Superior temporal gyrus (tissue), 1 donor: ENCODE results near the gene CRKL.
"Not testable (repeated sequence)": the region's sequence is repeated elsewhere in the genome, so short reads cannot be mapped to it uniquely, and the experiment has no call there.

ENCODE experiments used
- DNase-seq: peaks from one replicate; pipeline ENCODE4 v3.0.0-alpha.2; 2016; ENCODE audit errors: extremely low spot score

CRKL gene, protein sequence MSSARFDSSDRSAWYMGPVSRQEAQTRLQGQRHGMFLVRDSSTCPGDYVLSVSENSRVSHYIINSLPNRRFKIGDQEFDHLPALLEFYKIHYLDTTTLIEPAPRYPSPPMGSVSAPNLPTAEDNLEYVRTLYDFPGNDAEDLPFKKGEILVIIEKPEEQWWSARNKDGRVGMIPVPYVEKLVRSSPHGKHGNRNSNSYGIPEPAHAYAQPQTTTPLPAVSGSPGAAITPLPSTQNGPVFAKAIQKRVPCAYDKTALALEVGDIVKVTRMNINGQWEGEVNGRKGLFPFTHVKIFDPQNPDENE

DNA sequence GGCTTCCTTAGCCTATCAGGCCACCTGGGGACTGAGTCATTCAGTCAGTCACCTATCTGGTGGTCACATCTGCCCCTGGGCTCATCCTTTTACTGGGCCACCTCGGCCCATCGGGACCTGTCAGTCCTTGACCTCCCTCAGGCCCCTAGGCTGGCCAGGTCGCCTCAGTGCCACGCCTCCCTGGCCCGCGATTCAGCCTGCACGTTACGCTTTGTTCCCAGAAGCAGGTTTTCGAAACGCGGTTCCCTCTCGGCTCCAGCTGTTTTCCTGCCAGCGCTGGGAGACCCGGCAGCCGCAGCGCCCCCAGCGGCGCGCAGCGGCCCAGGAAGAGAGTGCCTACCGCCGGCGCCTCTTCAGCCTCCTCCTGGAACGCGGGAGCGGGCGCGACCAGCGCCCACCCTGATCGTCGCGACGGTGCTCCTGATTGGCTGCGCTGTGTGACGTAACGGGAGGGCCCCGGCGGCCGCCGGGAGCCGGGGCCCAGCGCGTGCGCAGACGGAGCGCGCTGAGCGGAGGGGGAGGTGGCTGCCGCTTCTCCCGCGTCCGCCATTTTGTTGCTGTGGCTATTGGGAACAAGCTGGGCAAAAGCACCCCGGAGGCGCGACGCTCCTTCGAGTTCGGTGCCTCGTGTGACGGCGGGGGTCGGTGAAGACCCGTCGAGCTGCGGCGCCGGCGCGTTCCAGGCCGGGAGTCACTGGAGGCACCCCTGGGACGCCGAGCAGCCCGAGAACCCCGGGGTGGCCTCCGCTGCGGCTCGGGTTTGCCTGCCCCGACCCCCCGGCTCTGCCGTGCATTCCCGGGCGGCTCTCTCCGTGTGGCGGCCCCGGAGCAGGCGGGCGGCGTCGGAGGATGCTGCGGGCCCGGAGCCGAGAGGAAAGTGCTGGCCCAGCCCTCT is at the start of gene CRKL:
Gene CRKL (plus strand): TSS at position 492 of the 895 bp plus-strand sequence. CDS start 528 bp downstream, outside the sequence.
- peak; percentile 97 for DNase-seq

DNA sequence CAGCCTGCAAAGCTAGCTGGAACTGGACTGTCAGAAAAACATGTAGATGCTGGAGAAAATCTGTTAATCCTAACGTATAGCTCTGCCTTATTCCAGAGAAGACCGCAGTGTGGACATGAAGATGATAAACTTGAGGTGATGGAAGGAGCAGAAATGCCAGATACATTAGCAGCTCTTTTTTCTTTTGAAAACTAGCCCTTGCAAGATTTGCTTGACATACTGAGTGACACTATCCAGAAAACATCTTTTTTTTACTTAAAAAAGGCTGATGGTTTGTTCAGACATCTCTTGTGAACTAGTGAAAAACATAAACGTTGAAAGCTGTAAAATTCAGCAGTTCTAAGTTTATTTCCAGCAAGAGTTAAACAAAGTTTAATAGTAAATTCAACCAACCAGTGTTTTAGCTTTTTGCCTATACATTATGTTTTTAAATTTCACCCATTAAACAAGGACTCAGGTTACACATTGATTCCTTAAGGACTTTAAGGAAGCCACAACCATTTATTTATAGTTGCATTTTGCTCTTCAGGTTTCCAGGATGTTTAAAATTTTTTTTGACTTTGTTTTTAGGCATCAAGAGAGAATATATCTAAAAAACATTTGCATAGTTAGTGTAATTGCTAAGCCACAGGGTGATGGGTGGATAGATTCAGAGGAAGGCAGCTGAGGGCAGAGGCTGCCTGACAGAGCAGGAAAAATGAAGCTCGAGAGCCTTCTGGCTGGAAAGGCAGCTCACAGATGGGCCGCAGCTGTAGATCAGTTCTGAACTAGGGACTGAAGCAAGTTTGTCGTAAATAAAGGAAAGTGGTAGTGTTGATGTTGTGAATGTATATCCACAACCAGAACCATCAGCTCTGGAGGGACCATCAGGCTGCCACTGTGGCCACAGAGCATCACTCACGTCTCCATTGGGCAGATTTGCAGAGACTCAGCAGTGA is 48.9 kb upstream of the CRKL start:
- no peak for DNase-seq

DNA sequence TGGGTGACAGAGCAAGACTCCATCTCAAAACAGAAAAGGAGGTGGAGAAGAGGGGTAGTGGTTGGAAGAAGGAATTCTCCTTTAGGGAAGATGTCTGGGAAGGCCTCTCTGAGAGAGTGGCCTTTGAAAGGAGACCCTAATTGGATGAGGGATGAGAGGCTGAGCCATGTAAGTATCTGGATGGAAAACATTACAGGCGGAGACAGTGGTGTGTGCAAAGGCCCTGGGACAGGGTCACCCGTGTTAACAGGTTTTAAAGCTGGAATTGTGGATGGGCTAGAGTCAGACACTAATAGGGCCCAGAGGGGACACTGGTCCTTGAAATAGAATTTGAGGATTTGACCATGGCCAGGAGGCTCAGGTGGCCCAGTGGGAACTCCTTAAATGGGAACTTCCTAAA is 48.0 kb upstream of the CRKL start:
- no peak for DNase-seq

DNA sequence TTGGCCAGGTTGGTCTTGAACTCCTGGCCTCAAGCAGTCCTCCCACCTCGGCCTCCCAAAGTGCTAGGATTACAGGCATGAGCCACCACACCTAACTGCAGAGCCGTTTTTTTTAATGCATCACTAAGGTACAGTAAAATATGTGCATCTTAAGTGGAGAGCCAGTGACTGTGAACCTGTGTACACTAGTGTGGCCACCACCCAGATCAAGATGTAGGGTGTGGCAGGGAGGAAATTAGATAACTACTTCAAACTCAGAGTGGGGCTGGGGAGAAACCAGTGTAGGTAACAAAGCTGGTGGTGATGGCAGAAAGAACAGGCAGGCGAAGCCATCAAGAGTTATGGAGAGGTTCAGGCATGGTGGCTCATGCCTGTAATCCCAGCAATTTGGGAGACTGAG is 44.0 kb upstream of the CRKL start:
- no peak for DNase-seq

DNA sequence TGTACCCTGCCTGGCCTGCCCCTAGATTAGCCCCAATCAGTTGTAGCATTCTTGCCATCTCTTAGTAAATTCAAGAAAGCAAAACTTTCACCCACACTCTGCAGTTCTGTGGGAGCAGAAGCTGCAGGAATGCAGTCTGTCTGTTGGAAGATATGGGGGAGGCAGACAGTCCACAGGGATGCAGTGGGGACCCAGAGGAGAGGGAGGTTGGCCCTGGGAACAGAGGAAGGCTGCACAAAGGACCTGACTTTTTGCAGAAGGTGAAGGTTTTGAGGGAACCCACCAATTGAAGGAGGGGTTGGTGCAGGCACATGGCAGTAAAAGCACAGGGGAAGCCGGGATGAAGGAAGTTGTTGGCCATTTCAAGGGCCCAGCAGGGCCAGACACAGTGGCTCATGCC is 41.9 kb upstream of the CRKL start:
- no peak for DNase-seq

DNA sequence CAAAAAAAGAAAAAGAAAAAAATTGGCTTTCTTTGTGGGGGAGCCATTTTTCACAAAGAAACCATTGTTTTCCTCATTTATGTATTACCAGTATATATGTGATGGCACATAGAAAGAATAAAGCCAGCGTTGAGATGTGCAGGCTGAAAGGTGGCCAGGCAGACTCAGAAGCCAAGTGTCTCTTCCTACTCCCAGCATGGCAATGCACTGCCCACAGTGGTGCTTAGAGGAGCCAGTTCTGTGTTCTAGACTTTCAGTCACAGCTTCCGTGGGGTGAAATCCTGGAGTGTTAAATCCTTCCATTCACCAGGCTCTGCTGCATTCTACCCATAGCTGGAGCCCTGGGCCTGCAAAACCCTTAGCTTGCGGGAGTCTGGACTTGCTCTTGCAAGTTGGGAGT is 39.5 kb upstream of the CRKL start:
- DNase-seq = no peak

DNA sequence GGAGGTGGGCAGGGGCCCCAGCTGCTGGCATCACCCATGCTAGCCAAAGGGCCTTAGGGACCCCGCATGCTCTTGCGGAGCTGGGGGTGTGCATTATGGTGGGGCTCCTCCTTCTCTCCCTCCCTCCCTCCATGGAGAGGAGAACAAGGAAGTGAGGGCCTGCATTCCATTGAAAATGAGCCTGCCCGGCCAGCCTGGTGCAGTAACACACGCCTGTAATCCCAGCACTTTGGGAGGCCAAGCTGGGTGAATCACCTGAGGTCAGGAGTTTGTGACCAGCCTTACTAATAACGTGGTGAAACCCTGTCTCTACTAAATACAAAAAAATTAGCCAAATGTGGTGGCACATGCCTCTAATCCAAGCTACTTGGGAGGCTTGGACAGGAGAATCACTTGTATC is 36.0 kb upstream of the CRKL start:
- no peak for DNase-seq

DNA sequence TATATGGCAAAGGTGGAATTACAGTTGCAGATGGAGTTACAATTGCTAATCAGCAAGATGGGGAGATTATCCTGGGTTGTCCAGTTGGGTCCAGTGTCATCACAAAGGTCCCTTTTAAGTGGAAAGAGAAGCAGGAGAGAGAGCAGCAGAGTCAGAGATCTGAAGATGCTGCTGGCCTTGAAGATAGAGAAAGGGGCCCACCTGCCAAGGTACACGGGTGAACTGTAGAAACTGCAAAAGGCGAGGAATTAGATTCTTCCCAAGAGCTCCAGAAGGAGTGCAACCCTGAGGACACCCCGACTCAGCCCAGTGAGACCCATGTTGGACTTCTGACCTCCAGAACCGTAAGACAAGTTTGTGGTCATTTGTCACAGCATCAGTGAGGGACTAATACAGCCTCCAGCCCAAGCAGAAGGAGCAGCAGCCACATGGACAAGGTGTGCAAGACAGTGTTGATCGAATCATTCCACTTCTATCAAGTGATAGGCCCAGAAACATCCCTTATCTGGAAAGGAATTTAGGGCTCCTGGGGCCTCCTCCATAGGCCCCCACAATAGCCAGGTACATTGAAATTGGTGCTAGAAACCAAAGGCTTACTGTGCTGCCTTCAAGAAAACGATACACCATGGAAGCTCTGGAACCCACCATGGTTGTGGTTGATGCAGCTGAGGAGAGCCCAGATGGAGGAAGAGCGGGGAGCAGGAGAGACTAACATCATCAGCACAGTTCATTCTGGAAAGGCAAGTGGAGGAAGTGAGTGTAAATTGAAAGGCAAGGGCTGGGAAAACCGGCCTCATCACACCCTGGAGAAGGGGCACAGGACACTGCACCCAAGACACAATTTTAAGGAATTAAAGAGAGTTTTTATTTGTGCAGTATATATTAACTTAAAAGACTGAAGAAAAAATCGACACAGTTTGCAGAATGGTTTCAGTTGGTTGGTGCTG is 35.1 kb upstream of the CRKL start:
- DNase-seq = no peak

DNA sequence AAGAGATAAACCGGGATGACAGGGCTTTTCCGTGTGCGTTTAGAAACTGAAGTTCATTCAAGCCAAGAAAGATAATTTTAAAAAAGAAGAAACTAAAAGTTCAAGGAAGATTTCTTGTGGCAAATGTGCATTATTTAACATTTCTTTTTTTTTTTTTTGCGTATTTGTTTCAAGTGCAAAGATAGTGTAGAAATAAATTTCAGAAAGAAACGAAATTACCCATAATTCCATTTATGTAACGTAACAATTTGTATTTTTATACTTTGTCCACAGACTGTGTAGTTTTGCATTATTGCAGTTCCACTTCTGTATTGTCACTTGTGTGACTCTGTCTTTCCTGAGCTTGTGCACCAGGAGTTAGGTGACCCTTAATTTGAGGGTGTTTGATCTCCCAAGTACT is 34.4 kb upstream of the CRKL start:
- DNase-seq = no peak

DNA sequence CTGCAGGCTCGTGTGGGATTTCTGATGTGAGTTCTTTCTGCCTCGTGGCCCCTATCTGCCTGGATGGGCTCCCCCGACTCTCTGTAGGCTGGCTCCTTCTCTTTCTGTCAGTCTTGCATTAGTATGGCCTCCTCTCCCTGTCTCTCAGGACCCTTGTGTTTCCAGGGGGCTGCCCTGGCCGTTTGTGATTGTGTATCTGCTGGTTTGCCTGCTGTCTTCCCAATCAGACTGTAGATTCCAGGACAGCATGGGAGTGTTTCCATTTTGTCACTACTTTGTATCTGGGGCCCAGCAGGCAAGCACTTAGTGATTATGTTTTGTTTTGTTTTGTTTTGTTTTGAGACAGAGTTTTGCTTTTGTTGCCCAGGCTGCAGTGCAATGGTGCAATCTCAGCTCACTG is 32.8 kb upstream of the CRKL start:
- no peak for DNase-seq

DNA sequence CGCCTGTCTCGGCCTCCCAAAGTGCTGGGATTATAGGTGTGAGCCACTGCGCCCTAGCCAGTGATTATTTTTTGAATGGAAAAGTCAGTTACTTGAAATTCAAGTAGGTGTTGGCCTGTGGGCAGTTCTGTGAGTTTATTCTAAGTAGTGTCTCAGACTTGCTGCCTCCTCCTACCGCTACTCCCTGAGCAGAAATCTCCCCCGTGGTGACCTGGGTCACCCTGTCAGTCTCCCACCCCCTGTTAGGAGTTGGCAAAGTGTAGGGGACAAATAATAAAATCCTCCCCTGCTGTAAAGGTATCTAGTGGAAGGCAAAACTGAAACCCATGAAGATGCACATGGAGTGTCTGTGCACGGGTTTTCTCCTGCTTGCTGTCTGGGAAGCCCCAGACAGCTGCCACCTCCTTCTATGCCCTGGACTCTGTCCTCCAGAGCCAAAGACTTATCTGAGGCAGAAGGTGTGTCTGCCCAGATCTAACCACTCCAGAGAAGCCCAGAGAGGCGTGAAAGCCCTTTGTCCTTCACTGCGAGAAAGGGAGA is 32.1 kb upstream of the CRKL start:
- DNase-seq = no peak

DNA sequence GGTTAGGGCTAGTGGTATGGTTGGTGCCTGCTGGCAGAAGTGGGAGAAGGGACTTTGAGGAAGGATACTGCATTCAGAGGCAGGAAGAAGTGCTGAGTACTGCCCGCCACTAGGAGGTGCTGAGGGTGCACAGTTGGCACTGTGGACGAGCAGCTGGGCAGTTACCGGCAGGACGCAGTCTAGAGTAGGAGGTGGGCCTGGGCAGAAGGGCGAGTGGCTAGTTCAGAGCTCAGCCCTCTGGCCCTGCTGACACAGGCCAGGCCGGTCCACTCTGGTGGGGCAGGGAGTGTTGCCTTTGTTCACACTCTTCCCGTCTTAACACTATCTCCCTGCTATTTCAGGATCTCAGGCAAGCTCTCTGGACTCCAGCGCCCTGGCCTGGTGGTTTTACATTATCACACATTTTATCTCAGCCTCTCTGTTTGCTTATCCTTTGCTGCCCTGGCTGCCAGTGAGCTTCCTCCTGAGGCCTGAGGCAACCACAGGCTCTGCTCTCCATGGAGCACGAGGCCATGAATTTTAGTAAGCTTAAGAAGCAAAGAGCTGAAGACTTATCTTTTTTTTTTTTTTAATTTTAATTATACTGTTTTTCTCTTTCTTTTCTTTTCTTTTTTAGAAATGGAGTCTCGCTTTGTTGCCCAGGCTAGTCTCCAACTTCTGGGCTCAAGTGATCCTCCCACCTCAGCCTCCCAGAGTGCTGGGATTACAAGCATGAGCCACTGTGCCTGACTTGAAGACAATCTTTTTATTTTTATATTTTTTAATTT is 31.5 kb upstream of the CRKL start:
- DNase-seq = peak; percentile 80

DNA sequence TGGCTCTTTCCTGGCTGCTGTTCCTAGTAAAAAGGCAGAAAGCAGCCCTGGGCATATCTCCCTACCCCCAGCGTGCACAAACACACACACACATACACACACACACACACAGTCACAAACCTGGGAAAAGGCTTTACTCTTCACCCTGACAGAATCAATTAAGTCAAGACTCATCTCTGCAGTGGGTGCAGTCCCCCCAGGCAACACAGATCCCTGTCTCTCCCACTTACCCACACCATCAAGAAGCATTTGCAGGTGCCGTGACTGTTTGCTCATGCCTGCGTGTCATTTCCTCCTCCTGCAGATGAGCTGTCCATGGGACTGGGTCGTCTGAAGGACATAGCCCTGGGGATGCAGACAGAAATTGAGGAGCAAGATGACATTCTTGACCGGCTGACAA is 29.8 kb upstream of the CRKL start:
- no peak for DNase-seq

DNA sequence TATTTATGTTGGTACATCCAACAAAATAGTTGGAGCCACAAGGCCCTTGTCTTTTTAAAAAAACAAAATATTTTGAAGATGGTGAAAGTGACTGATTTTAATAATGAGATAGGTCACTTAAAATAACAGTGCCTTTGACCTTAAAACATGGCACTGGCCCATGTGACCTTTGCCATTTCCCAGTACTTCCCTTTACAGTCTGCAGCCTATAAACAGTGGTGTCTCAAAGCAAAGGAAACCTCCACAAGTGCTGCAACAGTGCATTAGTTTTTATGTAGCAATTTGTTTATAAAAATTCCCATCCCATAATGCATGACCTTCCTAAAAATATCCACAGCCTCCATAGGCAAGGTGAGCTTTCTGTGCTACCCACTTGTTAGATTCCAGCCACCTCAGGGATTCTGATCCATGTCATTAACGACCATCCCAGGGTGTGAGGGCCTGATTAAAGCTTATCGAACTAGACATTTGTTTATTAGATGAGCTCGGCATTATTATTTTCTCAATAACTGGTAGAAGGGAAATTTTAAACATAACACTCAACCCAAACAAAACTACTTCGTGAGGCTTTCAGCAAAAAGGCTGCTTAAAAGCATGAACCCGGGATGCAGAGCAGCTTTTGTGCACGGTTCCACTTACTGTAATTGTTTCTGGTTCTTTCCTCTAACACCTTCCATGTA is 28.0 kb upstream of the CRKL start:
- no peak for DNase-seq

DNA sequence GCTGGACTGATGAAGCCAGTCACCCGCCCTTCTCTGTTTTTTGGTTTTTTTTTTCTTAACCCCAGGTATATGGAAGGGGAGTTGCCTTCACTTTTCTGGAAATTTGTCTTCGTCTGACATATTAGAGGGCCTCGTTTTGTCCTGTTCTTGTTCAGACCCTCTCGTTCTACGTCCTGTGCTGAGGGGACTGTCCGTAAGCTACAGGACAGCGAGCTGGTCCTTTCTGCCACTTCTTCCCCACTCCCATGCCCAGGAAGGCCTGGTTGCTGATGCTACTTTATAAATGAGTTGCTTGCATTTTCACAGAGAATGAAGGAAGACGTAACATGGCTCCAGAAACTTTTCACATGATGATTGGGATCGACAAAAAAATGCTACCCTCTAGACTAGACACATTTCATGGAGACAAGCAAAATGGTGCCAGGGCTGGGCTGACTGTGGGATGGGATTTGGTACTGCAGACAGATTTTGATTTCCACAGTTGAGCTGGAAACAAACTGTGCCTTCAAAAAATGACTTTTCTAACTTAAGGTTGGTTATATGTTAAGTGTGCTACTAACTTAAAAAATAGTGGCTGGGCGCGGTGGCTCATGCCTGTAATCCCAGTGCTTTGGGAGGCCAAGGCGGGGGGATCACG is 27.2 kb upstream of the CRKL start:
- no peak for DNase-seq

DNA sequence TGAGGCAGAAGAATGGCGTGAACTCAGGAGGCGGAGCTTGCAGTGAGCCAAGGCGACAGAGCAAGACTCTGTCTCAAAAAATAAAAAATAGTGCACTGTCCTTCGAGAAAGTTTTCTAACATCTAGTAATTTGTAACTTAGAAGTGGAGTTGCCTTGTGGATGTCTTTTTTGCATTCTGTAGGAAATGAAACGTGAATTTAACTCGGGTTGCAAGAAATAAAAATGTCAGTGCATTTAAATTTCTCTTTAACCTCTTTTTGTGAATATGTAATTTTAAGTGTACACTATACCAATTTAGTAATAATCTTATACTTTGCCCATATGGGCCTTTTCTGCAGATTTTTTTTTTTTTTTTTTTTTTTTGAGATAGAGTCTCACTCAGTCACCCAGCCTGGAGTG is 26.2 kb upstream of the CRKL start:
- DNase-seq = no peak

DNA sequence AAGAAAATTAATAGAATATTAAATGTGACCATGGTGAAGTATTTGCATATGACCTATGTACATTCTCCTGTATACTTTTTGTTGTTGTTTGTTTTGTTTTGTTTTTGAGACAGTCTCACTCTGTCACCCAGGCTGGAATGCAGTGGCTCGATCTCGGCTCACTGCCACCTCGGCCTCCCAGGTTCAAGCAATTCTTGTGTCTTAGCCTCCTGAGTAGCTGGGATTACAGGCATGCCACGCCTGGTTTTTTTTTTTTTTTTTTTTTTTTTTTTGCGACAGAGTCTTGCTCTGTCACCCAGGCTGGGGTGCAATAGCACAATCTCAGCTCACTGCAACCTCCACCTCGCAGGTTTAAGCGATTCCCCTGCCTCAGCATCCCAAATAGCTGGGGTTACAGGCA is 19.5 kb upstream of the CRKL start:
- not testable (repeated sequence) for DNase-seq

DNA sequence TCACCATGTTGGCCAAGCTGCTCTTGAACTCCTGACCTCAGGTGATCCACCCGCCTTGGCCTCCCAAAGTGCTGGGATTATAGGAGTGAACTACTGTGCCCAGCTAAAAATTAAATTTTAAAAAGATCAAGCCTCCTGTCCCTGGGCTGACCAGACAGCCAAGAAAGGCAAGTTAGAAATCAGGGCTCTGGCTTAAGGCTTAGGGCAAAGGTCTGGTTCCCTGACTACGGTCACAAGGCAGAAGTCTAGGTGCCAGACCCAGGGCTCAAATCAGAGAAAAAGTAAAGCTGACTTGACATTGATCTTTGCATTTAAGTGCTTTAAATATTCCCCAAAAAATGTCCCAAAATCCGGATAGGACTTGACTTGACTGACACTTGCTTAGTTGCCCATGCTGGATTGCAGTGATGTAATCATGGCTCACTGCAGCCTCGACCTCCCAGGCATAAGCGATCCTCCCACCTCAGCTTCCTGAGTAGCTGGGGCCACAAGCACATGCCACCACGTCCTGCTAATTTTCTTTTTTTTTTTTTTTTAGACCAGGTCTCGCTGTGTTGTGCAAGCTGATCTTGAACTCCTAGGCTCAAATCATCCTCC is 17.3 kb upstream of the CRKL start:
- no peak for DNase-seq
